GM19025 (cell line): ENCODE results near the gene KAZN.

ENCODE experiments used
- ATAC-seq: cut with Tn5 transposase; IDR thresholded peaks from one replicate; pipeline ENCODE4 v1.9.1; 2021; ENCODE audit warnings: mild to moderate bottlenecking, low read depth, moderate library complexity; ENCODE audit not compliant: unreplicated experiment

The KAZN gene

DNA sequence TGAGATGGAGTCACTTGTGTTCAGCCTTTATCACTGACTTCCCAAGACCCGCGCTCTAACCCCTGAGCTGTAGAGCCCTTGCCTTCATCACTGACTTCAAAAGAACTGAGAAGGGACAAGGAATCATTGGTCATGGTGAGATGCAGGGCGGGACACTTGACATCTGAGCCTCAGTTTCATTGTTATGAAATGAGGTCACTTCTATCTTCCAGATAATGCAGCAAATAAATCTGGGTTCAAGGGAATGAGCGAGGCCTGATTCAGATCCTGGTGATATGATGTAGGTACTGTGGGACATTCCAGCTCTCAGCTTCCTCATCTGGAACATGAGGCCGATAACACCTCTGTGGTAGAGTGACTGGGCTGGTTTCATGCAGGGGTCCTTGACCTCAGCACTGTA, 13.8 kb downstream of the KAZN start:
- ATAC-seq, result no peak

DNA sequence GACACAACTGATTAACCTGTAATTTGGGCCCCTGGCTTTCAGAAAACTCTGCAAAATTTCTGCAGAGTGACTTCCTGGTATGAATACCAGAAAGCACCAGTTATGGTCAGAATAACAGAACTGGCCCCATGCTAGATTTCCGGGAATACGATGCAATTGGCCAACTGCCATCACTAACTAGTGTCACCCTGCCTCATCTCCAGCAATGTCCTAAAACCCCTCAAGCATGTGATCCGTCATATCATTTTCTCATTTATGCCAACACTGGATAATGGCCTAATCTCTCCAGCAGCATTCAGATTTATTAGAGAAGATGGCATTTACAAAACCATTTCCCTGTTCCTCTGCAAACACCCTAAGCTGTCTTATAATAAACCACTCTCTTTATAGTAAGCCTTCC, 15.4 kb downstream of the KAZN start:
- ATAC-seq, result no peak

DNA sequence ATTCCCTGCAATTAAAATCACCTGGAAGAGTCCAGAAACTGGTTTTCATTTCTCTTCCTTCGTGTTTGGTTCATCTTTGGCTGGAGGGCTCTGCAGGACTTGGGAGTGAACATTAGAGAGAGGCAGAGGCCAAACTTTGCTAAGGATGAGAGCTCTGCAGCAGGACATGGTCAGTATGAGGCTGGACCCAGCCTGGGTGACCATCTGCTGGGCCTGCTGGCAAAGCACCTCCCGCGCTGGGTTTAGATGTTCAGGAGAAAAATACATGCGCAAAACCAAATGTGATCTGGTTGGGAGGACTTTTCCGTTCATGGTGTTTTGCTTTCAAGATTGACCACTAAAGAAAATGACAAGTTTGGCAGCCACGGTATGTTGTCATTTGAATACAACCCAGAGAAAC, 15.9 kb downstream of the KAZN start:
- ATAC-seq, result no peak

DNA sequence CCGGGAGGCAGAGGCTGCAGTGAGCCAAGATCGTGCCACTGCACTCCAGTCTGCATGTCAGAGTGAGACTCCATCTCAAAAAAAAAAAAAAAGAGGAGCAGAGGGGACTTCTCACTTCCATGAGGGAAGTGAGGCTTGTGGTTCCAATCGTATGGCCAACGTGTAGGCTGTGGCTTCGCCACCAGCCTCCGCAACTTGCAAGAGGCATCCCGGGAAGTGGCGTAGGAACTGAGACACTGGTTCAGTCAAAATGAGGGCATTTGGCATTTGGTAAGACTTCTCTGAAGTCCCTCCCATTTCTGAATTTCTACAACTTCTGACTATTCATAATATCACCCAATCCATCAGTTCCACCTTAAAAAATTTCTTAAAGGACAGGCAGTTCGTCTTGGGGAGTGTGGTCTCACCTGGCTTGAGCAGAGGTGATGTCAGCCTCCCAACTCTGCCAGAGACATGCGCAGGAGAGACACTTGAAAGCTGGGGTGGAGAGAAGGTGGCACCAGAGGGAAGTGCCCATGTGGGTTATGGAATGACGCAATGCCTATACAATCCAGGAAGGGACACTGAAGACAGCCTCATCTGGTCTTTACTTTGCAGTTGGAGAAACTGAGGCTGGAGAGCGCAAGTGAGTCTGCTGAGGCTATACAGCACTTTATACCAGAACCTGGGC, 17.2 kb downstream of the KAZN start:
- ATAC-seq, result no peak

DNA sequence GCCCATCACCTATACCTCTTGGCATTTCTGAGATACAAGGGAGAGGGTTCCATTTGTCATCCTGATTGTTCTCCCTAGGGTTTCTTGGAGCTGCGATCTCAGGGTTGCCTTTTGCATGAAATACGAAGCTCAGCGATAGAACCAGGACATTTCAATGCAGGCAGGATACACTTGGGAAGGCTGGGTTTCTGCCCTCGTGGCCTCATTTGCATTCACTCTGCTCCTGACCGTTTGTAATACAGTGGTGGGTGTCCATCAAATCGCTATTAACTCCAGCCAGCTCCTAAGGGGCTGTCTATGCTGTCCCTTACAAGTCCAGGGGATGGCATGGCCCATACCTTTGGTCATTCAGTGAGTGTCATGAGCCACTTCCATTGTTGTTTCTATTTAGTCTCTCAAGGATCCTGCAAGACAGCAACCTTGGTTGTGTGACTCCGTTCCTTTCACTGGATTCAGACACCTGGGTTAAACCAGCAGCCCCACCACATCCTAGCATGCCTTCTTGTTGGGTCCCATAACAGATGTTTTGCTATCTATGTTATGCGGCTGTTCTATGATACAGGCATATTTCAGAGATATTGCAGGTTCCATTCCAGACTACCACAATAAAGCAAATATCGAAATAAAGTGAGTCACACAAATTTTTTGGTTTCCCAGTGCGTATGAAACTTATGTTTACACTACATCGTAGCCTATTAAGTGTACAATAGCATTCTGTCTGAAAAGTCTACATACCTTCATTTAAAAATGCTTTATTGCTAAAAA, 18.3 kb downstream of the KAZN start:
- no peak for ATAC-seq

DNA sequence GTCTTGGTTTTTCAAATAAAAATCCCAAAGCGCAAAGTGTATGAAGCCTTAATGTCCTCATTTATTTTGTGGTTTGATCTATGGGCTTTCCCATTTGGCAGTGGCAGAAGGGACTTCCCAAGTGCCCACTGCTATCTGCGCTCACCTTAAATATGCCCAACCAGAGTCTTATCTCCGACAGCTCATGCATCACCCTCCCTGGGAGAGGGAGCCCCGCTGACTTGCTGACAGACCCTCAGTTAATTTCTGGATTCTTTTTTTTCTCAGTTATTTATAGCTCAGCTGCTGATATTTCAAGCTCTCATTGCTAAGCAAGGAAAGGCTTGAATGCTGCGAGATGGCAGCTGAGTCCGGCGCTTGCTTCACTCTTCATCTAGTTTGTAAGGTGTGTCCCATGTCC, 19.3 kb downstream of the KAZN start:
- no peak for ATAC-seq

DNA sequence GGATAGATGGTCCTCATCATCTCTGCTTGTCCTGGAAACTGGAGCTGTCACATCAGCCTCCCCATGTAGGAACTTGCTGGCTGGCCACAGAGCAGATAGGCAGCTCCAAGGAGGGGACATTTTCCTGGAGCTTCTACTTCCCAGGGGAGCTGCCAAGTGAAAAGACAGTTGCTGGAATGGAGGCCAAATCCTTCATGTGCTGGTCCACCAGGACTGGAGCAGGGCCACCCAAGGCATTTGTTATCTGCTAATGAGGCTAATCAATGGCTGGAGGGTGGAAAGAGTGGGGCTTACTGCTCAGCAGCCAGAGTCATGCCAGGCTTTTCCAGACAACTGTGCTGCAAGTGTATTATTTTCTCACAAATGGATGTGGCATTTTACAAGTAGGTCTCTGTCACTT, 22.5 kb downstream of the KAZN start:
- ATAC-seq, result no peak

DNA sequence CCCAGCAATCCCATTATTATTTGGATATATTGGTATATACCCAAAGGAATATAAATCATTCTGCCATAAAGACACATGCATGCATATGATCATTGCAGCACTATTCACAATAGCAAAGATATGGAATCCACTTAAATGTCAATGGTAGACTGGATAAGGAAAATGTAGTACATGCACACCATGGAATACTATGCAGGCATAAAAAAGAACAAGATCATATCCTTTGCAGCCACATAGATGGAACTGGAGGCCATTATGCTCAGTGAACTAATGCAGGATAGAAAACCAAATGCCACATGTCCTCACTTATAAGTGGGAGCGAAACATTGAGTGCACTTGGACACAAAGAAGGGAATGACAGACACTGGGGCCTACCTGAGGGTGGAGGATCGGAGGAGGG, 24.6 kb downstream of the KAZN start:
- no peak for ATAC-seq

DNA sequence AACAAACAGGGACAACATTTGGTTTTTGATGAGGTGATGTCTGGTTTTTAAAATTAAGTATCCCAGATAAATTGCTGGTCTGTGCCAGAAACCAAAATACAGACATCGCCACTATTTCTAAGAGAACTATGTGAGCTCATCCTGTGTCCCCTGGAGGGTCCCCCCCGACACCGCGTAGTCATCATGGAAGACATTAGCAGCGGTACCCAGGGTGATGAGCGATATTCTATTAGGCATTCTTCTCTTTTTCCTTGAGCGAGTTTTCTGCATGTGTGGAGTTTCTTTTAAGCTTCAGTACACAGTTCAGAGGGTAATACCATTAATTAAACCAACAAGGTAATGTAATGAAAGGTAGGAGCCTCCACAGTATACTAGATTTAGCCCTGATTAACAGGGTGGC, 26.5 kb downstream of the KAZN start:
- ATAC-seq, result no peak

DNA sequence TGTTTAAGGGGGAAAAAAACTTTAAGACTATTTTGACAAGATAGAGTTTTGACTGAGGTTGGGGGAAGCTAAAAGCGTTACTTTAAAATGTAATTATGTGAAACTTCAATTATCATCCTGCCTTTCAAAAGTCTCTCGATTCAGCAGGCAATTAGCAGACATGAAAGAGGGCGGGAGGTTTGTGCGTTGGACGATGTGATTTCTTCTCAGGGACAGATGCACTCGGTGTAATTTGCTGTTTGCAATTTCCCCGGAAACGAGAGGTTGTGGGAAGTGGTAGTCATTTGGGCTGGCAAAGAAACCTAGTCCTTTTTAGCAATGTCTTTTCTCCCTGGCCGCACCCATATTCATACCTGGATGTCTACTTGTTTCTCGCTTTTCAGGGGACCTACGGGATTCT, 27.1 kb downstream of the KAZN start:
- ATAC-seq, result no peak

DNA sequence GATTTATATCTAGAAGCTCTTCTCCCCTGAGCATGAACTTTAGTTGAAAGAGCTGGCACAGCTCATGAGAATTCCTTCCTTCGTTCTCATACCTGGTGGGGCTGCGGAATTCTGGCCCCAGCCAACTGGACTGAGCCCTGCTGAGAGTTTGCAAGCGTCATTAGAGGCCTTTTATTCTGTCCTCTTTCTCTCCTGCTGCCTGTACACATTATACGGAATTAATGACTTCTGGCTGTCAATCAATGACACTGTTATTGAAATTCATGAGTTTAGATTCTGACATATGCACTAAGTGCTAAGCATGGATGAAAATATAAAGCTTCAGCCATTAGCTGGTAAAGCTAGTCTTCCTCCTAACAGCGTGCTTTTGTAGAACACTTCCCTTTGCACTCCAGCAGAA, 27.5 kb downstream of the KAZN start:
- no peak for ATAC-seq

DNA sequence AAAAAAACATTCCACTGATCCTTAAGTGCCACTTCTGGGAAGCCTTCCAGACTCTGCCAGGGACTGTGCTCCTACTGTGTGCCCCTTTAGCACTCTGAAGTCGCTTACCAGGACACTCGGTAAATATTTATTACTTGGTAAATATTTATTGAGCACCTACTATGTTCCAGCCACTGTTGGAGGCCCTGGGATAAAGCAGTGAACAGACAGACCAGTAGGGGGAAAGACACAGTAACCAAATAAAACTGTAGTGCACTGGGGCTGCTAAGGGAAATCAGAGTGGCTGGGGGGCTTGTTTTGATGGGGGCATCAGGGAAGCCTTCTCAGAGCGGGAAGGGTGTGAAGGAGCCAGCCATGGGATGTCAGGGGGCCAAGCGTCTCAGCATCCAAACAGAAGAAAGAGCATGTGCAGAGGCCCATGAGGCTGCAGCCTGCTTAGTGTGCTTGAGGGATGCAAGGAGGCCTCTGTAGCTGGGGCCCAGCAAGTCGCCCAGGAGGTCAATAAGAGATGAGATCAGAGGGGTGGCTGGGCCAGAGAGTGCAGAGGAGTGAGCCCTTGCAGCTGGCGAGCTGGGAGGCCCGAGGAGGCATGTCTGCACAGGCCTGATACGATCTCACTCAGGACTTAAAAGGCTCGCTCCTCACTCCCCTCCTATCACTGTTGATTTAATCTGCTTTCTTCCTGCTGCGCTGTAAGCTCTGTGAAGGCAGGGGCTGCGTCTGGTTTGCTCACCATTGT, 28.6 kb downstream of the KAZN start:
- no peak for ATAC-seq

DNA sequence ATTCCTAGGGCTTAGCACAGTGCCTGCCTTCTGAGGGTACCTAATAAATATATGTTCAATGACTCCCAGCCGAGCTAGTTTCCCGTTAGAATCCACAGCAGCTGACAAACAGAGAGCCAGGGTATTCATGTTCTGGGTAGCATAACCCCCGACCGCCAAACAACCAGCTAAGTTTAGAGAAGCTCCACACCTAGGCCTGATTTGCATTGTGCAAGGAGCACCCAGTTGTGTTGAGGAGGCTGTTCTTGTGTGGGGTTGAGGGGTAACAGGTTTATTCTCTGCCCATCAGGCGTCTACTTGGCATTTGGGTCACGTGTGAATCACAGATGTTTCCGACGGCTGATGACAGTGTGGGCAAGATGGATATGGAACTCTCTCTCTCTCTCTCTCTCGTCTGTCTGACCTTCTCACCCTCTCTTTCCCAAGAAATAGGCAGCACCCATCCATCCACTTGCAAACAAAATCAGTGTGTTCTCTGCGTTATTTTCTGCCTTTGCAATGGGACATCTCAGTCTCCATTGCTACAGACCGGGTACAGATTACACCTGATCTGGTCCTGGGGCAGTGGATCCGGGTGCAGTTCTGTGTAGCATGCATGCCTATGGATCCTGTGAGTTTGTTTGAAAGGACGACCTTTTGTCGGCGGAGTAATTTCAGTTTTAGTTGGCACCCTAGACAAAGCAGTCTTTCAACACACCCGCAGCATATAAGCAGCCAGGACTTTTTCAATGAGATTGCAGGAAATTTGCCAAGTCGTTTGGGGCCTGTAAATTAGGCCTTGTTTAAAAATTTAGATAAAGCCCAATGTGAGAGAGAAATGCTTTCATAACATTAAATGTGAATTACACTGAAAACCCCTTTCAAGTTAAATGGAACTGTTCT, 29.4 kb downstream of the KAZN start:
- no peak for ATAC-seq

DNA sequence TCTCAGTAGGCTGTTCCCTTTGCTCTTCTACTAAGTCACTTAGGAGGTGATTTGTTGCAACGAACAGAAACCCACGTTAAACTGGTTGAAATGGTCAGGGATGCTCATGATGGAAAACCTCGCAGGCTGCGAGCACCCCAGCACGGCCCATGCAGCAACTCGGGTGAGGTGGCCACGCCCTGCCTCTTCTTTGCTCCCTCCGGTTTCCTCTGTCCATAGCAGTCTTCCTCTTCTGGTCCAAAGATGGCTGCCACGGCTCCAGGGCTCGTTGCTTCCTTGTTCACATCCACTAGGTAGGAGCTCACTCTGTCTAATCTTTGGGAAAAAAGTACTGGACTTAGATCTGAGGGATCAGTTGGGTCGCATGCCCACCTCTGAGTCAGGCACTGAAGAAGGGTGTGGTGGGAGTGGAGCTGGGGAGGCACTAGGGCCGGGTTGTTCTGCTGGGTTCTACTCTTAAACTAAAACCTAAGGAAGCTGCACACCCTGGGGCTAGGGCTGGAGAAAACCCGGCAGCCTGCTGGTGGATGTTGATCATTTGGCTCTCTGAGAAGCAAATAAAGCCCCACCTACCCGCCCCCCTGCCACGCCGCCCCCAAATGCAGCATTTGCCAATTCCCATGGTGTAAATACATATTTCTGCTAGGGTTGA, 31.0 kb downstream of the KAZN start:
- no peak for ATAC-seq

DNA sequence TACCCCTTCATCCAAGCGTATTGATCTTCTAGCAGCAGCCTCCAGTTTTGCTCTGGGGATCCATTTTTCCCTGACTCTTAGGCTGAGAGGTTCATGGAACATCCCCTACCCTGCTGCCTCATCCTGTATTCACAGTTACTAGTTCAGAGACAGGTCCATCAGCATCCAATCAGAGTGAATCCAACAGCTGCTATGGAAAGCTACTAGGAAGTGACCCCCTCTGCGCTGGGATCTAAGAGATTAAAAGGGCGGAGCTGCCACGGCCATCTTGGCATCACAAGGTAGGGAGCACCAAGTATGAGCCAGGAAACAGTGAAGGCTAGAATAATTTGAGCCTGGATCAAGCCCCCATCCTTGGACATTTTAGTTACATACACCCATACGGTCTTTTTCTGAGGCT, 32.5 kb downstream of the KAZN start:
- no peak for ATAC-seq

DNA sequence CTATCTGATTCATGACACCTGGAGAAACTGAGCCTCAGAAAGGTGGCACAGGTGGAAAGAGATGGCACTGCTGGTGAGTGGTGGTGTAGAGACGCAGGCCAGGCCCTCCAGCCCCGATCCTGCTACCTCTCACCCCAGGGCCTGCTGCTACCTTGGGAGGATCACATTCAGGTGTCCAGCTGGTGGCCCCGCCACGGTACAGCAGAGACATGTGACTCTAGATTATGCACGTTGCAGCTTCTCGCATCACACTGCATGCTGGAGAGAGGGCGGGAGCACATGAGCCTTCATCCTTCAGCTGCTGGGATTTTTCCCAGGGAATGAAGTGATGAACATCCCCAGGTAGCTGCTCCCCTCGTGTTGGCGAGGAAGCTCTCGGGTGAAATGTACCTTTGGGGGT, 32.9 kb downstream of the KAZN start:
- ATAC-seq, result no peak

DNA sequence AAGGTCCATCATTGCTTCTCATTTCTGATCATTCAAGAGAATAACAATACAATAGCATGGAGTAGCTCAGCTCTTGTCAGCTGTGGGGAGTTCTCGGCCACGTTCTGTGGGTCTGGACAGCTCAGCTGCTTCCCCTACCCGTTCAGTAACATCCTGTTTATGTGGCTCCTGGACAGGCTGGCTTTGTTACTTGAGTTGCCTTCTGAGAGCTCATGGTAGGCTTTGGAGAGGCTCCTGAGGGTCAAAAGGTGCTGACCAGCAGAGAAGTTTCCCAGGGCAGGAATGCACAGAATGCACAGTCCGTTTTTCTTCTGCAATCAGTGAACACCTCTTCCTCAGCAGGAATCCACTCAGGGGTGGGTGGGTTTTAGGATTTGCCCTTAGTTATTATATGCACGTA, 36.0 kb downstream of the KAZN start:
- no peak for ATAC-seq

DNA sequence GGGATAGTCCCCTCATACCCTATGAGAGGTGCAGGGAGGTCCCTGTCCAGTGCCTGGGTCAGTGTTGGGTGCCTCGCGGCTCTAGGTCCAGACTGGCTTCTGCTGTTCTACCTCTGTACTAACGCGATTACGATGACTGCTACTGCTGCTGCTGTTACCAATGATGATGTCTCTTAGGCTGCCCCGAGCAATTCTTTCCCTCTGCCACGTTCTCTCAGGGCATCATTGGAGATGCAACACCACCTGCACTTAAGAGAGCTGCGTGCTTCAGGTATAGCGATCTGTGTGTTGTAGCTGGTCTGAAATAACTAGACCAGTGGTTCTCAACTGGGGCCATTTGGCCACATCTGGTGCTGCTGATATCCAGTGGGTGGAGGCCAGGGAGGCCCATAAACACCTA, 36.9 kb downstream of the KAZN start:
- no peak for ATAC-seq

DNA sequence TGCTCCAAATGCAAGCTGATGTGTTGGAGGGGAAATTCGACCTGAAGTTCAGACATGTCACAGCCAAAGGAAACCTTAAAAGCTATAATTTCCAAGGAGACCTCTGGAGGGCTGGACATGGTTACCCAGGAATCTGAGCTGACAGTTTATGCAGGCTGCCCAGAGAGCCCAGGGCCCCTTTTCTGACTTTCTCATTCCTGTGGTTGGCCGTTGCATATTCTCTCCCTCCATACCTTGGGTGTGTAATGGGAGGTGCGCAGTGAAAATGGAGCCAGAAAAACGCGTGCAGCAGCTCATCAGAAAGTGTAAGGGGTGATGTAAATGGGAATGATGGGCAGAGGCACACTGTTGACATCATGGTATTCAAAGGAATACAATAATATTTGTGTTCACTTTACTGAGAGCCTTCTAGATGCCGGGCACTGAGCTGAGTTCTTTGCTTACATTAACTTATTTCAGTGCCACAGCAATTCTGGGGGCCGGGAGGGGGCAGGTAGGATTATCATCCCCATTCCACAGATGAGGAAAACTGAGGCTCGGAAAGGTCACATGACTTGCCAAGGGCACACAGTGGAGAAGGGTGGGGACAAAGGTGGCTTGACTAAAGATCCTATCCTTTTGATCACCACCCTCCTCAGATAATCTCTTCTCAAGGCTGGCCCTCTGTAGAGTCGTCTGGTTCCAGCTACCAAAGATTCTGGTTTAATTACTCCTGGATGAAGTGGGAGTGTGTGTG, 38.6 kb downstream of the KAZN start:
- ATAC-seq, result no peak
